Parathyroid adenoma (tissue), 2 donors: ENCODE measurements around the gene FOSL2.

Source experiments
- H2AFZ ChIP-seq: fragments of 300-600 bp; sonication (generic); one replicate; pipeline ENCODE4 v1.7.0; 2017; ENCODE audit warnings: antibody characterized with exemption, mild to moderate bottlenecking
- H3K27ac ChIP-seq: fragments of 300-600 bp; sonication (generic); one replicate; pipeline ENCODE4 v1.7.0; 2017
- H3K27me3 ChIP-seq: fragments of 300-600 bp; sonication (generic); one replicate; pipeline ENCODE4 v1.7.0; 2017; ENCODE audit warnings: low read length; ENCODE audit not compliant: control insufficient read depth, insufficient read depth
- H3K36me3 ChIP-seq: fragments of 300-600 bp; sonication (generic); one replicate; pipeline ENCODE4 v1.7.0; 2017; ENCODE audit warnings: low read length; ENCODE audit not compliant: control insufficient read depth, insufficient read depth
- H3K4me1 ChIP-seq: fragments of 300-600 bp; sonication (generic); one replicate; pipeline ENCODE4 v1.7.0; 2017; ENCODE audit warnings: control low read depth
- H3K4me2 ChIP-seq: fragments of 300-600 bp; sonication (generic); one replicate; pipeline ENCODE4 v1.7.0; 2017; ENCODE audit warnings: low read length
- H3K4me3 ChIP-seq: fragments of 300-600 bp; sonication (generic); one replicate; pipeline ENCODE4 v1.7.0; 2017; ENCODE audit warnings: low read depth, low read length
- H3K79me2 ChIP-seq: fragments of 300-600 bp; sonication (generic); one replicate; pipeline ENCODE4 v1.7.0; 2017; ENCODE audit warnings: control low read depth
- H3K9ac ChIP-seq: fragments of 300-600 bp; sonication (generic); one replicate; pipeline ENCODE4 v1.7.0; 2017; ENCODE audit warnings: mild to moderate bottlenecking
- H3K9me3 ChIP-seq: fragments of 300-600 bp; sonication (generic); one replicate; pipeline ENCODE4 v1.7.0; 2017; ENCODE audit warnings: low read length; ENCODE audit not compliant: control insufficient read depth
- CTCF ChIP-seq: fragments of 300-600 bp; sonication (generic); IDR thresholded peaks from one replicate; pipeline ENCODE4 v1.7.0; 2017; ENCODE audit warnings: antibody characterized with exemption, mild to moderate bottlenecking
- donor health status: primary hyperparathyroidism.

Gene FOSL2

DNA sequence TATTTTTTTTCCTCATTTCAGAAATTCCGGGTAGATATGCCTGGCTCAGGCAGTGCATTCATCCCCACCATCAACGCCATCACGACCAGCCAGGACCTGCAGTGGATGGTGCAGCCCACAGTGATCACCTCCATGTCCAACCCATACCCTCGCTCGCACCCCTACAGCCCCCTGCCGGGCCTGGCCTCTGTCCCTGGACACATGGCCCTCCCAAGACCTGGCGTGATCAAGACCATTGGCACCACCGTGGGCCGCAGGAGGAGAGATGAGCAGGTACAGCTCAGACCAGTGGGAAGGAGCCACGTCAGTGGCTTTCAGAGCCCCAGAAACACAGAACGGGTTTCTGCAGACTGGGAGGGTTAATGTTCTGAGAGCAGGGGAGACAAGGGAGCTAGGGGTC, 11.4 kb downstream of the FOSL2 start:
- Histone ChIP-seq H2AFZ (no peak overlapping the region), H3K4me3 (no peak overlapping the region), H3K4me1 (no peaks in the 10 kb centered on the region), H3K27me3 (no peaks in the 10 kb centered on the region), H3K9me3 (no peaks in the 10 kb centered on the region), H3K9ac (no peak overlapping the region), H3K27ac (no peak overlapping the region), H3K4me2 (no peak overlapping the region), H3K79me2 (peaks cover 29% of the 10 kb centered on the region), H3K36me3 (no peaks in the 10 kb centered on the region)
- no peak for TF ChIP-seq CTCF

- Histone ChIP-seq H3K79me2 (peaks cover 23% of the 10 kb centered on the region), H2AFZ (no peak overlapping the region), H3K36me3 (no peaks in the 10 kb centered on the region), H3K9me3 (no peaks in the 10 kb centered on the region), H3K27ac (no peak overlapping the region), H3K4me1 (no peaks in the 10 kb centered on the region), H3K4me3 (no peak overlapping the region), H3K27me3 (no peaks in the 10 kb centered on the region), H3K4me2 (no peak overlapping the region), H3K9ac (no peak overlapping the region)
- no peak for TF ChIP-seq CTCF
Measured at GRCh38 chr2:28405537-28405936, 12.9 kb downstream of the FOSL2 start.

- Histone ChIP-seq H3K27ac (no peak overlapping the region), H2AFZ (no peak overlapping the region), H3K4me1 (no peaks in the 10 kb centered on the region), H3K27me3 (no peaks in the 10 kb centered on the region), H3K4me3 (no peak overlapping the region), H3K9ac (no peak overlapping the region), H3K9me3 (no peaks in the 10 kb centered on the region), H3K36me3 (no peaks in the 10 kb centered on the region), H3K4me2 (no peak overlapping the region), H3K79me2 (peaks cover 16% of the 10 kb centered on the region)
- no peak for TF ChIP-seq CTCF
Measured at GRCh38 chr2:28406276-28407096, 13.8 kb downstream of the FOSL2 start.

DNA sequence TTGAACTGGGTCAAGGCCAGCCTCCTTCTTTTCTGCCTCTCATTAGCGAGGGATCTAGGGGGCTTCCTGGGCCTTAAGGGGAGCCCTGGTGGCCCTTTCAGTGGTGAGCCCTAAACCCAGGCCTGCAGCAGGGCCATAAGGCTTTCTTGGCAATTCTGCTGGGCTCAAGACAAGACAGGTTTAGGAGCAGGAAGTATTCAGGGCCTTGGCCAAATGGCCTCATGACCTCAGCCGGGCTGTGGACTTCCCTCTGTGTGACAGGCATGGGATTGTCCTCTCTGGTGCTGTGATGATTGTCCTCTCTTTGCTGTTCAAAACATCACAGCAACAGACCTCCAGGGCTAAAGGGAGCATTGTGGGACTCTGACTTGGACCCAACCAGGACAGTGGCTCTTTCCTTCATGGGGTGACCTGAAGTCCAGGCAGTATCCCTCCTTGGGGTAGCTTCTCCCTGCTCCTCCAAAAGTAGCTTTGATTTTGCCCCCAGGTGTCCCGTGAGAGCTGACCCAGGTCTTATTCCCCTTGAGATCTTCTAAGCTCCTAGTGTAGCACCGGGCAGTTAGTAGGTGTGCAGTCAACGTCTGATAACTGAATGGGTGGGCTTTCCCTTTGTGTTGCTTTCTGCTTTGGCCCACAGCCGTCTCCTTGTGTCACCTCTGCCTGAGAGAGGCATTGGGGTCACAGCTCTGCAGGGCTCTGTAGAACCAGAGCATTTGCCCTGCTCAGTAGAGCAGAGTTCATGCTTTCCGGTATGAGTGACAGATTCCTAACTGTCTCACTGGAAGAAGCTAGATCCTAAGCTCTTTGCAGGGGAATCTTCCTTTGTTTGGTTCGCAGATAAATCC, 14.7 kb downstream of the FOSL2 start:
- H3K27me3 ChIP-seq = no peaks in the 10 kb centered on the region
- H3K36me3 ChIP-seq = no peaks in the 10 kb centered on the region
- H3K4me2 ChIP-seq = no peak overlapping the region
- no peak overlapping the region for H3K4me3 ChIP-seq
- H3K4me1 ChIP-seq = no peaks in the 10 kb centered on the region
- no peak overlapping the region for H3K9ac ChIP-seq
- TF ChIP-seq CTCF = no peak
- no peaks in the 10 kb centered on the region for H3K9me3 ChIP-seq
- H3K79me2 ChIP-seq = peaks cover 8% of the 10 kb centered on the region
- H3K27ac ChIP-seq = no peak overlapping the region
- H2AFZ ChIP-seq = no peak overlapping the region
